Stomach (tissue), 4 donors: ENCODE results near the gene ANAPC2.
A peak's percentile ranks its signal among the peaks of the same experiment; 100 is the strongest.

ENCODE experiments used
- CTCF ChIP-seq, 7 experiments: fragments of 450-650 bp in 4 of 7; fragments of 200-600 bp in 3 of 7; sonication (generic) in 3 of 7; IDR thresholded peaks; one replicate each; pipeline ENCODE4 v1.5.1; 2016 to 2019; ENCODE audit warnings: antibody characterized with exemption in 7 of 7, control low read depth in 2 of 7, mild to moderate bottlenecking in 1 of 7
- POLR2A ChIP-seq, 4 donors: fragments of 450-650 bp; IDR thresholded peaks; one replicate each; pipeline ENCODE4 v1.6.1; 2016; ENCODE audit warnings: antibody characterized with exemption in 4 of 4, control low read depth in 2 of 4, mild to moderate bottlenecking in 1 of 4, moderate library complexity in 1 of 4
- POLR2AphosphoS5 ChIP-seq, 3 donors: sonication (generic); formaldehyde crosslinking; IDR thresholded peaks; one replicate each; pipeline ENCODE4 v1.6.1; 2016; ENCODE audit warnings: antibody characterized with exemption in 3 of 3

- TF ChIP-seq POLR2A (IDR thresholded peaks at IDR 0.05) (peak in 1 of 4 donors; percentile 59), CTCF (IDR thresholded peaks at IDR 0.05) (no peak), POLR2AphosphoS5 (IDR thresholded peaks at IDR 0.05) (peak; percentile 37 to 92 (median 86))
These were observed 12.2 kb upstream of the ANAPC2 start, which contains the start of gene TPRN for GRCh38 chr9:137200311-137201204.
